ENCODE measurements around the gene PBX1.
"Not testable (repeated sequence)": the region's sequence is repeated elsewhere in the genome, so short reads cannot be mapped to it uniquely, and the experiment has no call there.

PBX1 gene

GRCh38 chr1:164645921-164646320, 86.9 kb downstream of the PBX1 start:
- DNase-seq: no peak

GRCh38 chr1:164647211-164647610, 88.2 kb downstream of the PBX1 start:
- DNase-seq: no peak

GRCh38 chr1:164648636-164649035, 89.7 kb downstream of the PBX1 start:
- DNase-seq: no peak

DNA sequence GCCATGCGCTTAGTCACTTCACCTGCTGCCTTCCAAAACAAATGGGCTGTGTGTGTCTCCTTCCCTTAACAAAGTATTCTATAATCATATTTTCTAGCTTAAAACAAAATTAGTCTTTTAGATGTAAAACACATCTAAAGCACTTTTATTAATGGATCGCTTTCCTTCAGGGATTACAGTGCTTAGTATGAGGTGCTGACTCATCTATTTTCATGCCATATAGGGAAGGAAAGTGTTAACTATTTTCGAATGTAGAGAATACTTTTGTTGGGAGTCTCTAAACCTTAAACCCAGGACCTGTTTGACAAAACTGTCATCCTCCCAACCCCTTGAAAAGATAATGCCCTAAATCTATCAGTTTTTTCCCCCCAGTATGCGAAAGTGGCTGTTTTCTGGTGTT, 90.2 kb downstream of the PBX1 start:
- no peak for DNase-seq

DNA sequence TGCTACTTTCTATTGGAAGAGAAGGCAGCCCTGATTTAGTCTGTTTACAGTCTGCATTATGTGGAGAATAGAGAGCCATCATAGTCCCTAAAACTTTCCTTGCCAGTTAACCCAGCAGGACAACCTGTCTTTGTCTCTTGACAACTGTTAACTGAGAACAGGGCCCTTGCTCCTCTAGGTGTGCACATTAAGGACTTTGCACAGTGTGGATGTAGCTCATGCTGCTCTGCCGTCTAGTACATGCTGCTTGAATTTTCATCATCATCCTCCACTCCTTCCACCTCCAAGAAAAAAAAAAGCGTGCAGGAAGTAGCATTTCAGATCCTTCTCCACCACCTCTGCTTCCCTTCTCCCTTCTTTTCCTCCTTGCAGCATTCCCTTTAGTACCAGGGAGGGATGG, 91.5 kb downstream of the PBX1 start:
- DNase-seq: no peak

DNA sequence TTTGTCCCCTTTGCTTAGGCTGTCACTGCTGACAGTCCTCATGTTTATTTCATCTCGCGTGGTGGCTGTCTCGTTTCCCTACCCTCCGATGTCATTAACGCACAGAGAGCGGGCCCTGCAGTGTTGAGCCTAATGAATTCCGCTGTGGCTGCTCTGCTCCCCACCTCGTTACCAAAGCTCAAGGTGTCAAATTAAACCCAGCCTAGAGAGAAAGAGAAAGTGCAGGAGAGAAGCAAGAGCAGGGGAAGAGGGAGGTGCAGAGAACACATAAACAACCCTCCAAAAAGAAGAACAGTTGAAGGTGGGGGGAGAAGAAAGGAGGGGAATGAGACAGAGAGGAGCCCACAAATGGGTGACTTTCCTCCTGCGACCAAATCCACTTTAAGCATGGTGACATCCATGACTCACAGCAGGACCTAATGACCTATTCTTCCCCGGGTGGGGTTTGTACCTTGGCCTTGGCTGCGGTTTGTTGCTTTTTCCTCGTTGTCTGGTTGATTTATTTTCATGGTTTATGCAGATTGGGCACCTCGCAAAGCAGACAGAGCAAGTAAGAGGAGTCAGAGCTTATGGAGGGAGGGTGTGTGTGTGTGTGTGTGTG, 92.5 kb downstream of the PBX1 start:
- no peak for DNase-seq

DNA sequence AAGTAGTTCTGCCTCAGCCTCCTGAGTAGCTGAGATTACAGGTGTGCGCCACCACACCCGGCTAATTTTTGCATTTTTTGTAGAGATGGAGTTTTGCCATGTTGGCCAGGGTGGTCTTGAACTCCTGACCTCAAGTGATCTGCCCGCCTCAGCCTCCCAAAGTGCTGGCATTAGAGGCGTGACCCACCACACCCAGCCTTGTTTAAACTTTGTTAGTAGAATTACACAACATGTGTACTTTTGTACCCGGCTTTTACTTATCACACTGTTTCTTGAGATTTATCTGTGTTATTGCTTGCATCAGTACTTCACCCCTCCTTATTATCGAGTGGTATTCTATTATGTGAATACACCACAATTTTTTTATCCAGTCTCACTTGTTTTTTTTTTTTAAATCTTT, 94.0 kb downstream of the PBX1 start:
- DNase-seq: not testable (repeated sequence)

DNA sequence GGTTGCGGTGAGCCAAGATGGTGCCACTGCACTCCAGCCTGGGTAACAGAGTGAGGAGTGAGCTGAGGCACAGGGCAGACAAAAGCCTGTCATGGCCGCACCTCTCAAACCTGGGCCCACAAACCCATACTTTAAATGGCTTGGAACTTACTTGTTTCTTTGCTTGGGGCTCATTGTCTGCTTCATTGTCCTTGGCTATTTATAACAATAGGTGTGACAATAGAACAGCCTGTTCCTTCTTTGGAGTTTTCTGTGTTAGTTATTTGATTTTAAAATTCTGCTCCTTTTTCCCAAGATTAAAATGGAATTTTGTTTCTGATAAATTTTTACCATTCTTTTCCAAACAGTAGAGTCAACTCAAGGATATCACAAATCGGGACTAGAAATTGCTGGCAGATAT, 94.7 kb downstream of the PBX1 start:
- no peak for DNase-seq

DNA sequence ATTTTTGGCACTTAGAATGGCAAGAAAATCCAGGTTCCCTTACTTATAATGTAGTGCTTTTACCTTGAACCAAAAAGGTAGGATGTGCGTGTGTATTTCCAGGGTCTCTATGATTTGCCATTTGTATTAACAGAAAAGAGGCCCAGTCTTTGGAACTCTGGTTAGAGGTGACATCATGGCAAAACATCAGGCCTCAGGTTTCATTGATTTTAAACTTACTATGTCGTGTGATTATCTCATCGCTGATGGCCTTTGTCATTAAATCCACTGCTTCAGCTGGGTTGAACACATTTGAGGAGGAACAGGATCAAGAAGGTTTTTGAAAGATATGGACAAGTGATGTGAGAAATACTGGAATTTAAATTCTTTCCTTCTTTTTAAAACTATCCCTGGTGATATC, 95.2 kb downstream of the PBX1 start:
- no peak for DNase-seq

DNA sequence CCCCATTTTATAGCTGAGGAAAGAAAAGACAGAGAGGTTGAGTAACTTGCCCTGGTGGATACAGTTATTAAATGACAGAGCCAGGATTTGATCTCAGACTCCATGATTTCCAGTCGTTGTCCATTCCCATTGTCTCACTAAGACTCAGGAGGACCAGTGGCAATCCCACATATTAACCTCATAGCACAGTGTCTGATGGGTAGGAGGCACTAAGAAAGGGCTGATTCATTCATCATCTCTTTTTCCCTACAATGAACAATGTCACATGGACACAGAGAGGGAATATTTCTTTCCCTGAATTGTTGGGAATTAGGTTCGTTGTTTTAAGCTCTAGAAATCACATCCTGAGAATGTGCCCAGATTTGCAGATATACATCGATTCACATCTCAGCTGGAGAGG, 99.9 kb downstream of the PBX1 start:
- no peak for DNase-seq

DNA sequence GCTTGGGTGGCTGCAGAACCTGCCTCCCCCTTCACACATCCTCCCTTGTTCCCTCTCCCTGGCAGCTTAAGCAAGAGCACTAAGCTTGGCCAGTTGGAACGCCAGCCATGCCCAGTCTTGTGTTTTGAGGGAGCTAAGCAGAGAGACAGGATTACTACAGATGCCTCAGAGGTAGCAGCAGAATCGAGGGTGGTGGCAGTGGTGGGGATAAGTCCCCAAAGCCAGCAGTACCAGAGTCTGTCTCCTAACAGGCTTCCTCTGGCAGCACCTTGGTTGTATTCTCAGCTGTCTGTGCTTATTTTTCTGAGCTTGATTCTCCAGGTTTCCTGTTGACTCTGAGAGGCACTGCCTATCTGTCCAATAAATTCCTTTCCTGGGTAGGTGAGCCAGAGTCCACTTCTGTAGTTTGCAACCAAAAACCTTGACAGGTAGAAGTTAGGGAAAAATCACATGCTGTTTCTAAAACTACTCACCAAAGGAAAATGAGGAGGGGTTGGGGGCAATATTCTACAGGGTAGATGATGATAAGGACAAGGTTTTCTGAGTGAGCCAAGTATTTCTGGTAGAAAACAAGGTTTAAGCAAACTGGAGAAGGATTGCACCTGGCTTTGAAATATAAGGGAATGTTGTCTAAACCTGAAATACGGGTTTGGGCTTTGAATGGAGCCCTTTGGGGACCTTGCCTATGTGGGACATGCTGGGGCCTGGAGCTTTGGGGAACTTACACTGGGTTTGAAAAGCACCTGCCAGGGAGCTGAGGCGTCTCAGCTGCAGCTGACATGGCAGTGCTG, 100.8 kb downstream of the PBX1 start:
- no peak for DNase-seq

GRCh38 chr1:164660412-164660772, 101.4 kb downstream of the PBX1 start:
- no peak for DNase-seq

GRCh38 chr1:164660775-164661174, 101.8 kb downstream of the PBX1 start:
- no peak for DNase-seq

DNA sequence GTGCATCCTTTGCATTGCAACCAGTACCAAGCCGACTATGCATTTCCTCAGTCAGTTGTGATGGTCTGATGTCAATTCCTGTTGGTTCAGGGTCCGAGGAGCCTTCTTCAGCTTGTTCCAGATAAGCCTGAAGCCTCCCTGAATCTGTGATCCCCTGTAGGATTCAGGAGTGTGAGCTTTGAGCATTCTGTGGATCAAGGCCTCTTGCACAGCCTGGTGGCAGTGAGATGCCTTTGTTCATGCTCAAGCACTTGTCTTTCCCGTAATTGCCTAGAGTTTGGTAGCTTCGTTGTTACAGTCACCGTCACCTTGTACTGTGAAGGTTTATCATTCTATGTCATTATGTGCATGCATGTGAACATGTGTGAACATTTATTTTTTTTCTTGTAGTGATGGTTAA, 103.5 kb downstream of the PBX1 start:
- DNase-seq: no peak

DNA sequence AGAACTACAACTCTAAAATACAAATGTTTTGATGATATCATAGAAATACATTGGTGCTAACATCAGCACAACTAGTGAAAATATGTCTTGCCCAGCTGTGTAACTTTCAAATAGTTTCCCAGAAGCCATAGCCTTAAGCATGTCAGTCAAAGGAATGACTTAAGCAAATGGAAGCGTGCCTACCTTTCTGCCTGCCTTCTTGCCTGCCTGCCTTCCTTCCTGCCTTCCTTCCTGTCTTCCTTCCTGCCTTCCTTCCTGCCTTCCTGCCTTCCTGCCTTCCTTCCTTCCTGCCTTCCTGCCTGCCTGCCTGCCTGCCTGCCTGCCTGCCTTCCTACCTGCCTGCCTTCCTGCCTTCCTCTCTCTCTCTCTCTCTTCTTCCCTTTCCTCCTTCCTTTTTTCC, 104.0 kb downstream of the PBX1 start:
- DNase-seq: no peak

GRCh38 chr1:164664127-164664526, 105.1 kb downstream of the PBX1 start:
- DNase-seq: no peak

DNA sequence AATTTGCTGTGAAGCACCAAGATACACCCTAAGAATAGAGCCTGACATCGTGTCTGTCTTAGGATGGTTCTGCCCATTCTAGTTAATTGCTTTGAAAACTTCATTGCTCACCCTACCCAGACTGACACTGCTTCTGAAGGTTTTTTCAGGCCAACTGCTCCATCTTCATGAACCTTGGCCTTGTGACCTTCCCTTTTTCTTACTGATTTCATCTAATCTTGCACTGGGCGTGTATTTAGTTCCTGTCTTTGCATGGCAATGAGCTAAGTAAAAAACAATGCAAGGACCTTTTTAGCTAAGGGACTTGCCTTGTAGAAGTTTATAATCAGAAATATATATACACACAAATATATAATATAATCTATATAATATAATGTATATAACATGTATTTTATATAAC, 108.0 kb downstream of the PBX1 start:
- DNase-seq: no peak

- no peak for DNase-seq
These were observed 108.6 kb downstream of the PBX1 start for GRCh38 chr1:164667600-164667999.

DNA sequence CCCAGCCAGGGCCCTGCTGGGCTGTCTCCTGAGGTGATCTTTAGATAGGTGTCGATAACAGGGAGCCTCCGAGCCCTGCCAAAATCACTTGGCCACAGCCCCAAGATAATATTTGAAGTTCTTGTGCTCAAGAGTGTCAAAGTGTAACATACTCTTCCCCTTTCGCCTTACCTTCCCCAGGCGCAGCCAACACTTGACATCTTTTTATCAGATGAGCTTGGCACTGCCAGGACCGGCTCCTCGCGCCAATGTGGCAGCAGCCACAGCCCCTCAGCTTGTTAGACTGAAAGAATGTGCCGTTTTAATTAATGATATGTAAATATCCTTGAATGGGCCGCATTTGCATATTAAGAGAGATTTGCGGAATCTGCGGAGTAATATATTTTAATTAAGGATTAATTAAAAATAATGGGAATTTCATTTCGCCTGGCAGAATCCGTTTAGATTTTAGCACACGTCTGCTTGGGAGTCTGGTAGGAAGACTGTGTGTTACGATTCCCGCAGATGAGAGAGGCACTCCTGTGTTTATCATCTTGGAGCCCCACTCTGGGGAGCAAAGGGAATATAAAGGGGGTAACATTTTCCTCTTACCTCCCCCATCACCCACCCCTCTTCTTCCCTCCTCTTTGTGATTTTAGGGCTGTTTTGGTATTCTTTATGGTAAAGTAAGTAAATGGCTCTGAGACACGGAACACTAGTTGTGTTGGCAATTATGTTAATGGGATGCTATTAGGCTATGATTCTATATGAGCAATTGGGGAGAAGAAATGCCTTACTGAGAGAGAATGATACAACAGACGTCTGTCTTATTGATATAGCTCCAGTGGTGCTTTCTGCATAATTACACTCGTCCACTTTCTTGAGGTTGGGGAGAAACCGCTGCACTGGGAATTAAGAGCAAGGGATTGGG, 109.8 kb downstream of the PBX1 start:
- DNase-seq: no peak

DNA sequence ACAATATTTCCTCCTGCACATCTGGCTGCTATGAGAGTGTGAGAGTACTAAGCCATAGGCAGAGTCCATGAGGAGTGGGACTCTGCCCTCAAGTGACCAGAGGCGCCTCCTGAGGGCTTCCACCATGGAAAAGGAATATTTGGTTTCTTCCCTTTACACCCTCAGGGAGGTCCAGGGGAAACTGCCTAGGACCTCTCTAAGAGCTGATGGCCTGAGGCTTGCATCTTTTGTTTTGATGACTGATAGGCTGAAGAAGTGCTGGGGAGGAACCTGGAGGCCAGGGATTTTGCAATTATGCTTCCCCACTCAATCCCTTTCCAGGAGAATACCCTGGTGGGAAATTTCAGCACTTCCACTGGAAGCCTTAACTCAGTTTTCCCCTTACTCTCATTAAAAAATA, 111.0 kb downstream of the PBX1 start:
- no peak for DNase-seq

- DNase-seq: no peak
These were observed 111.8 kb downstream of the PBX1 start for GRCh38 chr1:164670786-164671185.

- DNase-seq: no peak
These were observed 112.5 kb downstream of the PBX1 start for GRCh38 chr1:164671323-164671965.

- DNase-seq: no peak
These were observed 113.1 kb downstream of the PBX1 start for GRCh38 chr1:164671966-164672571.

Data from NCI-H446 treated with DMSO at 0.1 percent for 48 hours (cell line).